Progenitor cell of endocrine pancreas (in vitro differentiated cells): ENCODE results near the gene SLC4A1AP. TPM values are rescaled to one million over a fixed set of nuclear protein-coding genes. Genes with fewer than 3 reads are reported as not detected.

Source experiments
- DNase-seq: peaks from one replicate; pipeline ENCODE4 v3.0.0; 2021; ENCODE audit warnings: low spot score; ENCODE audit not compliant: unreplicated experiment
- H3K27ac Mint-ChIP-seq: 2 replicates; pipeline ENCODE4 v1.8.0; 2021; ENCODE audit warnings: mild to moderate bottlenecking, moderate library complexity, mixed read lengths
- H3K27me3 Mint-ChIP-seq: 2 replicates; pipeline ENCODE4 v1.8.0; 2021; ENCODE audit warnings: mixed read lengths
- H3K36me3 Mint-ChIP-seq: 2 replicates; pipeline ENCODE4 v1.8.0; 2022; ENCODE audit warnings: mixed read lengths; ENCODE audit not compliant: insufficient read depth
- H3K4me1 Mint-ChIP-seq: 2 replicates; pipeline ENCODE4 v1.8.0; 2021; ENCODE audit warnings: low read depth, mixed read lengths
- H3K4me3 Mint-ChIP-seq: 2 replicates; pipeline ENCODE4 v1.8.0; 2021; ENCODE audit warnings: low read depth, mild to moderate bottlenecking, moderate library complexity, mixed read lengths
- H3K9me3 Mint-ChIP-seq: 2 replicates; pipeline ENCODE4 v1.8.0; 2021; ENCODE audit warnings: low read depth, mixed read lengths
- CTCF ChIP-seq: fragments of 200-600 bp; sonication (generic); IDR thresholded peaks from one replicate; pipeline ENCODE4 v1.5.0; 2021; ENCODE audit warnings: antibody characterized with exemption, mild to moderate bottlenecking; ENCODE audit not compliant: unreplicated experiment
- total RNA-seq: library from RNA; stranded (reverse); gene quantifications from 2 replicates; pipeline ENCODE4 v1.2.1, GENCODE V29; 2021

The SLC4A1AP gene
- total RNA-seq, 1 donor from 2014 or later: 19.5 TPM

- Mint-ChIP-seq H3K4me3 (no peak overlapping the region), H3K36me3 (peaks cover 27% of the 10 kb centered on the region), H3K9me3 (no peaks in the 10 kb centered on the region), H3K27ac (no peak overlapping the region), H3K27me3 (no peaks in the 10 kb centered on the region), H3K4me1 (no peaks in the 10 kb centered on the region)
- no peak for TF ChIP-seq CTCF
- no peak for DNase-seq
Measured at GRCh38 chr2:27651056-27651455, 12.6 kb upstream of the SLC4A1AP start.

GRCh38 chr2:27652341-27652740 is 11.3 kb upstream of the SLC4A1AP start:
- DNase-seq: no peak
- no peak overlapping the region for H3K27ac Mint-ChIP-seq
- no peak overlapping the region for H3K4me3 Mint-ChIP-seq
- H3K9me3 Mint-ChIP-seq: no peaks in the 10 kb centered on the region
- peaks cover 33% of the 10 kb centered on the region for H3K36me3 Mint-ChIP-seq
- H3K4me1 Mint-ChIP-seq: no peaks in the 10 kb centered on the region
- H3K27me3 Mint-ChIP-seq: no peaks in the 10 kb centered on the region
- no peak for TF ChIP-seq CTCF

GRCh38 chr2:27652790-27653189 is 10.9 kb upstream of the SLC4A1AP start:
- Mint-ChIP-seq H3K4me1 (no peaks in the 10 kb centered on the region), H3K36me3 (peaks cover 31% of the 10 kb centered on the region), H3K27ac (no peak overlapping the region), H3K9me3 (no peaks in the 10 kb centered on the region), H3K4me3 (no peak overlapping the region), H3K27me3 (no peaks in the 10 kb centered on the region)
- no peak for TF ChIP-seq CTCF
- DNase-seq: no peak

GRCh38 chr2:27653397-27653796 is 10.3 kb upstream of the SLC4A1AP start:
- DNase-seq: no peak
- no peak overlapping the region for H3K27ac Mint-ChIP-seq
- no peaks in the 10 kb centered on the region for H3K9me3 Mint-ChIP-seq
- no peak overlapping the region for H3K4me3 Mint-ChIP-seq
- H3K27me3 Mint-ChIP-seq: no peaks in the 10 kb centered on the region
- H3K36me3 Mint-ChIP-seq: peaks cover 29% of the 10 kb centered on the region
- no peaks in the 10 kb centered on the region for H3K4me1 Mint-ChIP-seq
- no peak for TF ChIP-seq CTCF

- Mint-ChIP-seq H3K4me3 (no peak overlapping the region), H3K4me1 (no peaks in the 10 kb centered on the region), H3K9me3 (no peaks in the 10 kb centered on the region), H3K36me3 (peaks cover 27% of the 10 kb centered on the region), H3K27me3 (no peaks in the 10 kb centered on the region), H3K27ac (no peak overlapping the region)
- TF ChIP-seq CTCF: no peak
- no peak for DNase-seq
Measured at GRCh38 chr2:27655155-27655951, 8.3 kb upstream of the SLC4A1AP start.
